Germinal center (tissue), 1 donor: Measurements from ENCODE around the gene CYP4F12.

Source experiments
- DNase-seq: peaks from one replicate; pipeline ENCODE4 v3.0.0; 2012; ENCODE audit warnings: mixed read lengths, low spot score

The CYP4F12 gene

GRCh38 chr19:15715642-15716041 lies 42.8 kb downstream of the CYP4F12 start:
- no peak for DNase-seq

- DNase-seq = no peak
These were observed 44.9 kb downstream of the CYP4F12 start for GRCh38 chr19:15717809-15718208.

- DNase-seq = no peak
These were observed 48.4 kb downstream of the CYP4F12 start for GRCh38 chr19:15721268-15721667.

GRCh38 chr19:15722956-15723355 lies 50.1 kb downstream of the CYP4F12 start:
- DNase-seq = no peak

GRCh38 chr19:15727724-15728123 lies 54.8 kb downstream of the CYP4F12 start, which contains the start of gene OR10H2:
OR10H2 (plus strand) TSS chr19:15728024; CDS start chr19:15728044, 20 bp downstream.
- no peak for DNase-seq

- DNase-seq = no peak
These were observed 57.7 kb downstream of the CYP4F12 start for GRCh38 chr19:15730538-15730937.

- no peak for DNase-seq
These were observed 59.5 kb downstream of the CYP4F12 start for GRCh38 chr19:15732388-15732787.

GRCh38 chr19:15733895-15734294 lies 61.0 kb downstream of the CYP4F12 start:
- DNase-seq = no peak

- no peak for DNase-seq
These were observed 64.8 kb downstream of the CYP4F12 start, which contains the start of gene OR10H3 for GRCh38 chr19:15737722-15738121. OR10H3 (plus strand) TSS chr19:15737985; CDS start chr19:15741393, 3,408 bp downstream.

GRCh38 chr19:15740785-15741184 lies 67.9 kb downstream of the CYP4F12 start:
- DNase-seq = no peak
